ENCODE results near the gene PANK4. TPM values are rescaled to one million over a fixed set of nuclear protein-coding genes. Genes with fewer than 3 reads are reported as not detected.

Gene PANK4
- total RNA-seq, 1 donor from 2014 or later: 45.5 TPM

GRCh38 chr1:2493218-2493617 is 33.2 kb downstream of the PANK4 start:
- intact Hi-C loops (cut with DNase I): no loop called here
- DNase-seq (no peak), ATAC-seq (ENCODE audit: poor library complexity) (no peak)

GRCh38 chr1:2492091-2492490 is 34.3 kb downstream of the PANK4 start:
- ATAC-seq (ENCODE audit: poor library complexity) (no peak), DNase-seq (no peak)
- intact Hi-C loops (cut with DNase I): no loop called here

DNA sequence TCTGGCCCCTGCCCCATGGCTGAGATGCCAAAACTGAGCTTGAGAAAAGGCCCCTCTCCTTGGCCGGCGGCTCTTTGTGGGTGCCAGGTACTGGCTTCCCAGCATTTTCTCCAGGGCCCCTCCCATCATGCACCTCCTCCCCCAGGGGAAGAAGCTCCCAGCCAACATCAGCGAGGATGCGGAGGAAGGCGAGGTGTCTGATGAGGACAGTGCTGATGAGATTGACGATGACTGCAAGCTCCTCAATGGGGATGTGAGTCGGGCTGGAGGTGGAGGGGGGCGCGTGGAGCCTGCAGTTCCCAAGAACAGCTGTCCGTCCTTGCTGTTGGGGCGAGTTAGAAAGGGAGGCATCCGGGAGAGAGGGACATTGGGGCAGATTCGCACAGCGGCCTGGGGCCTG is 36.8 kb downstream of the PANK4 start:
- no peak for DNase-seq
- intact Hi-C loops (cut with DNase I): no loop called here
- no peak for ATAC-seq (ENCODE audit: poor library complexity)

GRCh38 chr1:2488688-2489087 is 37.7 kb downstream of the PANK4 start:
- DNase-seq: no peak
- intact Hi-C loops (cut with DNase I): no loop called here
- no peak for ATAC-seq (ENCODE audit: poor library complexity)

DNA sequence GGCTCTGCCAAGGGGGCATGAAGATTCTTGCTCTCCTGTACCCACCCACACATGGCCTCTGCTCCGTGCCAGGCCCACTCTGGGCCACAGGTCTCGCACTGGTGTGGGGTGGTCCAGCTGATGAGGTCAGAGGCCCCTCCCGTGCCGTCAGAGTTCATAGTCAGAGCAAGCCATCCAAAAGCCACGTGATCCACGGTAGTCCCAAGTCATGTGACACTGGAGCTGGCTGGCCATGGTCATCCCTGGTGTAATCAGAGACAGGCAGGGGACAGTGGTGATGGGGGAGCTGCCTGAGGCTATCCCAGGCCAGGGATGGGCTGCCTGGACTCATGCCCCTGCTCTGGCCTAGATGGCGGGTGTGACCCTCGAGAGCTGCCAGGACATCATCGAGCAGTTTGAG is 39.8 kb downstream of the PANK4 start:
- intact Hi-C loops (cut with DNase I): no loop called here
- ATAC-seq (ENCODE audit: poor library complexity) (no peak), DNase-seq (no peak)

- ATAC-seq (ENCODE audit: poor library complexity) (no peak), DNase-seq (no peak)
These were observed 40.4 kb downstream of the PANK4 start for GRCh38 chr1:2486041-2486440.

GRCh38 chr1:2483970-2484369 is 42.4 kb downstream of the PANK4 start:
- intact Hi-C loops (cut with DNase I): no loop called here
- DNase-seq: no peak
- no peak for ATAC-seq (ENCODE audit: poor library complexity)

More at GRCh38 chr1:2486041-2486440, 40.4 kb downstream of the PANK4 start:
- intact Hi-C loops (cut with DNase I): no loop called here

DNA sequence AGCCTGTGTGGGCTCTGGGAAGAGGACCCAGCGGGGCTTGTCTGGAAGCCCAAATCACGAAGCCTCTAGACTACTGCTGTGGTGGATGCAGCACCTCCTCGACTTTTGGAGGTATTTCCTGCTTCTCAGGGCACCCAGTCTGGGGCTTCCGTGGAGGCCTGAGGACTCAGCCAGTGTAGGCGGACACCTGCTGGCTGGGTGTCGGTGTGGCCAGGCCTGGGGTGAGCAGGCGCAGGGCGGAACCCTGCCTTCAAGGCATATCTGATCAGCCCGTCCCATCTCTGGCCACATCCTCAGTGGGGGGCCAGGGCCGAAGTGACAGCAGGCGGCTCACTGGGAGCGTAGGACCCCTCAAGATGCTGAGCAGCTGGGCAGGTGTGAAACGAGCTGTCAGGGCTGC is 43.4 kb downstream of the PANK4 start:
- DNase-seq: no peak
- ATAC-seq (ENCODE audit: poor library complexity): no peak
- intact Hi-C loops (cut with DNase I): no loop called here

DNA sequence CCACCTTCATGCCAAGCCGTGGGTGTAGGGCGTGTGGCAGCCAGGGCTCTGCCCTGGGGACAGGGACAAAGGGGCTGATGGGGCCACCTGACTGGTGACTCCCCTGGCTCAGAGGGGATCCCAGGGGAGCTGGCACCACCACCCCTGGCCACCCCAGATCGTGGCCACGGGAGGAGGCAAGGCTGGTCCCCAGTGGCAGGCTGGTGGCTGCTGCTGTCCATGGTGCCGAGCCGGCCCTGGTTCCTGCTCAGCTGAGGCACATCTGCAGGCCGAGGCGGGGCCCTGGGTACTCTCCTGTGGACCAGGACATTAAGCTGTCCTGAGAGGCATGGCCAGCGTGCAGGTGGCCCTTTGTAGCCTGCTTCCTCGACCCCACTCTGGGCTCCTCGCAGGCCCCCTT is 43.8 kb downstream of the PANK4 start:
- intact Hi-C loops (cut with DNase I): no loop called here
- no peak for DNase-seq
- no peak for ATAC-seq (ENCODE audit: poor library complexity)

GRCh38 chr1:2481885-2482284 is 44.5 kb downstream of the PANK4 start:
- ATAC-seq (ENCODE audit: poor library complexity): no peak

DNA sequence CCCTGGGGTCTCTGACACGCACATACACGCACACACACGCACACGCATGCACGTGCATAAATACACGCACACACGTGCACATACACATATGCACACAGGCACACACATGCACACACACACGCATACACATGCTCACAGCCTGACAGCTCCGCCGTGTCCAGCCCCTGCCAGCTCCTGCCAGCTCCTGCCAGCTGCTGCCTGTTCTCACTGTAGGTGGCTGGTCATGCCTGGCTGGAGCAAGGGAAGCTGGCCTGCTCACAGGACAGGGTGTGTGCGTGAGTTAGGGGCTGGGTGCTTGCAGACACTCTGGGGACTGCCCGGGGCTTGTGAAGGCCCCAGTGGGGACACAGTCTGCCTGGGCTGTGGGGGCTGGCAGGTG is 45.4 kb downstream of the PANK4 start:
- intact Hi-C loops (cut with DNase I): no loop called here
- ATAC-seq (ENCODE audit: poor library complexity) (no peak), DNase-seq (no peak)

More at GRCh38 chr1:2481885-2482284, 44.5 kb downstream of the PANK4 start:
- DNase-seq: no peak
- intact Hi-C loops (cut with DNase I): no loop called here

DNA sequence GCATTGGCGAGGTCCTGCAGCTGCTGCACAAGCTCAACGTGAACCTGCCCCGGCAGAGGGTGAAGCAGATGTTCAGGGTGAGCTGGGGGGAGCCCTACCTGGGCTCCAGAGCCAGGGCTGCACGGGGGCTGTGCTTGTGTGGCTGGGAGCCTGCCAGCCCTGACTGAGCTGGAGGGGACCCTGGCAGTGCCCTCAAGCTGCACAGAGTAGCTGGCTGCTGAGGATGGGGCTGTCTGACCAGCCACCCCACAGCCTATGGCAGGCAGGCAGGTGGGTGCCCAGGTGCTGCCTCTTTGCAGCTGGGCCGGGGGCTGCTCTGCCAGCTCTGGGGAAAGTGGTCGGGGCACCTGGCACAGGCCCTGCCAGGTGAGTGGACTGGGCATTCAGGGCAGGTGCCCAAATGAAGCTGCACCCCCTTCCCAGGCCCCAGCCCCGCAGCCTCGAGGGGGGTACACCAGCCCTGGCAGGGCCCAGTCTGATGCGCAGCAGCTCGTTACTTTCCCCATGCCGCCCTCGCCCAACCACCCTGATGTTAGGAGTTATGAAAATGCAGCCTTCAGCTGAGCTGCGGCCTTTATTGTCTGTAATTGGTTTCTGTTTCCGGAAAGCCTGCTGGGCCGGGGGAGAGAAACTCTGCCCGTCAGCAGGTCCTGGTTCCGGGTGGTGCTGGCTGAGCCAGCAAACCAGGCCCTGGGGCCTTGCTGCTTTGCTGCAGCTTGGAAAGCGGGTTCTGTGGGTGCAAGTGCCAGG is 46.0 kb downstream of the PANK4 start:
- intact Hi-C loops (cut with DNase I): no loop called here
- ATAC-seq (ENCODE audit: poor library complexity) (no peak), DNase-seq (no peak)

DNA sequence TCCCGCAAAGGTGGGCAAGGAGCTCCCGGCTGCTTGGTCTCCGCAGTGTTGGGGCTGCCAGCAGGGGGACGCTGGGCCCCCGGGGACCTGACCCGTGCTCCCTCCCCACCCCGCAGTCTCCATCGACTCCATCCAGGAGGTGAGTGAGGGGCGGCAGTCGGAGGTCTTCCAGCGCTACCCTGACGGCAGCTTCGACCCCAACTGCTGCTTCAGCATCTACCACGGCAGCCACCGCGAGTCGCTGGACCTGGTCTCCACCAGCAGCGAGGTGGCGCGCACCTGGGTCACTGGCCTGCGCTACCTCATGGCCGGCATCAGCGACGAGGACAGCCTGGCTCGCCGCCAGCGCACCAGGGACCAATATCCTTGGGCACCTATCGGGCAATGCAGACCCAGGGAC is 46.8 kb downstream of the PANK4 start:
- ATAC-seq (ENCODE audit: poor library complexity) (no peak), DNase-seq (no peak)
- intact Hi-C loops (cut with DNase I): no loop called here

- ATAC-seq (ENCODE audit: poor library complexity) (no peak), DNase-seq (no peak)
- intact Hi-C loops (cut with DNase I): no loop called here
These were observed 47.2 kb downstream of the PANK4 start for GRCh38 chr1:2479186-2479585.

GRCh38 chr1:2477791-2478499 is 48.5 kb downstream of the PANK4 start:
- DNase-seq (no peak), ATAC-seq (ENCODE audit: poor library complexity) (no peak)
- intact Hi-C loops (cut with DNase I): no loop called here

DNA sequence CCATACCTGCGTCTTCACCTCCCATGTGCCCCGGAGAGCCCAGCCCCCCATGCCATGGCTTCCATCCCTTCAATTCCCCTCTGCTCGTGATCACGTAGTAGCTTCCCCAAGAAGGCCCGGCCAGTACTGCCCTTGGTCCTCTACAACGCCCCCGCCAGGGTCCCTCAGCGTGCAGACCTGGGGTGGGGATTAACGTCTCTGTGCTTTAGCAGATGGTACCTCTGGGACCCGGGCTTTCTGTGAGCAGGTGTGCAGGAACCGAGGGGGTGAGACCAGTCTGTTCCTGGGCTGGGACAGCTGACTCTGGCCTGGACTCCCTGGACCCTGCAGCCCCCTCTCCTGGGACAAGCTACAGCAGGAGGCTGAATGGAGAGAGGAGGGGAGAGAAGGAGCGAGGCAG is 49.1 kb downstream of the PANK4 start:
- intact Hi-C loops (cut with DNase I): no loop called here
- no peak for DNase-seq
- ATAC-seq (ENCODE audit: poor library complexity): no peak

DNA sequence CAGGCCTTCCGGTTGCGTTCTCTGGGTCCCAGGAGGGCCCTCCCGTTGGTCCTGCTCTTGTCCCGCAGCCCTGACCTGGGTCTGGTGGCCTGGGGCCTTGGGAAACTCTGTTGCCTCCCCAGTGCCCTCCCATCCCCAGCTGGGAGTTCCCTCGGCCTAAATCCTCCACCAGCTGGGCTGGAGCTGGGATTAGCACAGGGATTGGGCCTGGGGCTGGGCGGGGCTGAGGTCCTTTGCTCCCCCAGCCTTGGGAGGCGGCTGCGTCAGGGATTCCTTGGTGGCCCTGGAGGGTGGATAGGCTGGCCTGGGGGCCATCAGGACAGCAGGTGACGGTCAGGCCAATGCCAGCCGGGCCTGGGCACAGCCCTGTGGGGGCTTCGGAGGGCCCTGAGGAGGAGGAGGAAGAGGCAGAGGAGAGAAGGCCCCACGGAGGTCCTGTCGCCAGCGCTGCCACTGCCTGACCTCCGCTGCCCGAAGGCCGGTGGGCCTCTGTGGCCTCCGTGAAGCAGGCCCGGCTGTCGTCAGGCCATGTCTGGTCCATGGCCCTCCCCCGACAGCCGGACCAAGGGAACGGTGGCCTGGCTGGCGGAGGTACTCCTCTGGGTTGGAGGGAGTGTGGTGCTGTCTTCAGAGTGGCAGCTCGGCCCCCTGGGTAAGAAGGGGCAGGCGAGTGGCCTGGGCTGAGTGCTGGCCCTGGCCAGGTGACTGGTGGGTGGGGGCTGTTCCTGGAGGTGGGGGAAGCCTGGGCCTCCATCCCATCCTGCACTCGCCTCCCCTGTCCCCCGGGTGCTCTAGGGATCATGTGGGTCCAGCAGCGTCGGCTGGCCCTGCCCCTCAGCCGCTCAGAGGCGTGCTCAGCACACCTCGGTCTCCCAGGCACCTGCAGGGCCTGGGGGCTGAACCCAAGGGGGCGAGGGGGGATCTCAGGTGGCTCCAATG is 50.1 kb downstream of the PANK4 start, which contains the start of gene PLCH2:
Gene PLCH2, plus strand, starts transcription at position 229 of the 939 bp plus-strand sequence. Its CDS starts 300 bp downstream, at position 529.
- ATAC-seq (ENCODE audit: poor library complexity) (no peak), DNase-seq (no peak)
- intact Hi-C loops (cut with DNase I): no loop called here

GRCh38 chr1:2475571-2475970 is 50.8 kb downstream of the PANK4 start:
- intact Hi-C loops (cut with DNase I): no loop called here
- no peak for ATAC-seq (ENCODE audit: poor library complexity)
- no peak for DNase-seq

DNA sequence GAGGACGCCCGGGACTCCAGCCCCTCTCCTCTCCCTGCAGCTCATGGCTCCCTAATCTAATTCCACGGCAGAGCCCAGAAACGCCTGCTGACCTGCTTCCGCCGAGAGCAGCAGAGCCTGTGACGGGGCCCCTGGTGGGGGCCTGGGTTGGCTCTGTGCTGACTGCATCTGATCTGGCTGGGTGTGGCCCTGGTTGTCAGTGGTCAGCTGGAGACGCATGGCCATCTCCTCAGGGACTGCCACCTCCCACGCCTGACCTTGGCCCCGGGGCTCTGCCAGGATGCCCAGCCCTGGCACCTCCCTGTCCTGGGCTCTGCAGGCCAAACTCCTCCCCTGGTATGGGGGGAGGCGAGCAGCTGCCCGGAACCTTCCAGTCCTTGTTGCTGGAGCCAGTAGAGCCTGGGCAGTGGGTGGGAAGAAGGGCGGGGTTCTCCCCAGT is 51.4 kb downstream of the PANK4 start:
- DNase-seq (no peak), ATAC-seq (ENCODE audit: poor library complexity) (peak; percentile 53)
- intact Hi-C loops (cut with DNase I): no loop called here
